DND-41 (cell line): ENCODE data around the gene ZCWPW1.

Experiments
- EZH2 ChIP-seq: IDR thresholded peaks from 3 replicates; pipeline ENCODE4 v1.6.1; 2012; ENCODE audit warnings: borderline replicate concordance, low read depth, mild to moderate bottlenecking, moderate library complexity, low read length, inconsistent platforms; ENCODE audit not compliant: severe bottlenecking
- TF ChIP-seq, protein P1 (sequence below): IDR thresholded peaks from 2 replicates; pipeline ENCODE4 v1.5.1; 2012; ENCODE audit warnings: borderline replicate concordance, low read length, moderate library complexity, mild to moderate bottlenecking; ENCODE audit not compliant: poor library complexity, severe bottlenecking; ENCODE audit errors: extremely low read depth

DNA sequence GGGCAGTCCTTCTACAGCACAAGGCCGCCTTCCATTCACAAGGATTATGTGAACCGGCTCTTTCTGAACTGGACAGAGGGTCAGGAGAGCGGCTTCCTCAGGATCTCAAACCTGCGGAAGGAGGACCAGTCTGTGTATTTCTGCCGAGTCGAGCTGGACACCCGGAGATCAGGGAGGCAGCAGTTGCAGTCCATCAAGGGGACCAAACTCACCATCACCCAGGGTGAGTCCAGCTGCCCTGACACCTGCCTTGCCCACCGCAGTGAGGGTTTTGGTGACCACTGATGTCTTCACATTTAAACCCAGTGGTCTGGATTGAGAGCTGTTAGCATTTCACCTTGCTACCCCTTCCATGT lies 69.7 kb downstream of the ZCWPW1 start:
- TF ChIP-seq, protein P1, sequence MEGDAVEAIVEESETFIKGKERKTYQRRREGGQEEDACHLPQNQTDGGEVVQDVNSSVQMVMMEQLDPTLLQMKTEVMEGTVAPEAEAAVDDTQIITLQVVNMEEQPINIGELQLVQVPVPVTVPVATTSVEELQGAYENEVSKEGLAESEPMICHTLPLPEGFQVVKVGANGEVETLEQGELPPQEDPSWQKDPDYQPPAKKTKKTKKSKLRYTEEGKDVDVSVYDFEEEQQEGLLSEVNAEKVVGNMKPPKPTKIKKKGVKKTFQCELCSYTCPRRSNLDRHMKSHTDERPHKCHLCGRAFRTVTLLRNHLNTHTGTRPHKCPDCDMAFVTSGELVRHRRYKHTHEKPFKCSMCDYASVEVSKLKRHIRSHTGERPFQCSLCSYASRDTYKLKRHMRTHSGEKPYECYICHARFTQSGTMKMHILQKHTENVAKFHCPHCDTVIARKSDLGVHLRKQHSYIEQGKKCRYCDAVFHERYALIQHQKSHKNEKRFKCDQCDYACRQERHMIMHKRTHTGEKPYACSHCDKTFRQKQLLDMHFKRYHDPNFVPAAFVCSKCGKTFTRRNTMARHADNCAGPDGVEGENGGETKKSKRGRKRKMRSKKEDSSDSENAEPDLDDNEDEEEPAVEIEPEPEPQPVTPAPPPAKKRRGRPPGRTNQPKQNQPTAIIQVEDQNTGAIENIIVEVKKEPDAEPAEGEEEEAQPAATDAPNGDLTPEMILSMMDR, result no peak
- no peak for TF ChIP-seq EZH2
